HG03342 (cell line): Measurements from ENCODE around the gene DPAGT1.
A peak's percentile ranks its signal among the peaks of the same experiment; 100 is the strongest.
"Not testable (repeated sequence)": the region's sequence is repeated elsewhere in the genome, so short reads cannot be mapped to it uniquely, and the experiment has no call there.

Experiments
- ATAC-seq: cut with Tn5 transposase; IDR thresholded peaks from one replicate; pipeline ENCODE4 v1.9.1; 2021; ENCODE audit warnings: mild to moderate bottlenecking, moderate library complexity; ENCODE audit not compliant: unreplicated experiment

The DPAGT1 gene

DNA sequence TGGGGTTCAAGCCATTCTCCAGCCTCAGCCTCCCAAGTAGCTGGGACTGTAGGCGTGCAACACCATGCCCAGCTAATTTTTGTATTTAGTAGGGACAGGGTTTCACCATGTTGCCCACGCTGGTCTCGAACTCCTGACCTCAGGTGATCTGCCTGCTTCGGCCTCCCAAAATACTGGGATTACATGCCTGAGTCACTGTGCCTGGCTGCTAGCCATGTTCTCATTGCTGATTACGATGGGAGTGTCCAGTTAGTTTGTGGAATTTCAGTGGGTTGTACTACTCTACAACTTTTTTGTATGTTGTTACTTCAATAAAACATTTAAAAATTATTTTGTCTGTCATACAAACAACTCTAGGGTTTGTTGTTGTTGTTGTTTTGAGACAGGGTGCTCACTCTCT, 38.9 kb downstream of the DPAGT1 start:
- no peak for ATAC-seq

DNA sequence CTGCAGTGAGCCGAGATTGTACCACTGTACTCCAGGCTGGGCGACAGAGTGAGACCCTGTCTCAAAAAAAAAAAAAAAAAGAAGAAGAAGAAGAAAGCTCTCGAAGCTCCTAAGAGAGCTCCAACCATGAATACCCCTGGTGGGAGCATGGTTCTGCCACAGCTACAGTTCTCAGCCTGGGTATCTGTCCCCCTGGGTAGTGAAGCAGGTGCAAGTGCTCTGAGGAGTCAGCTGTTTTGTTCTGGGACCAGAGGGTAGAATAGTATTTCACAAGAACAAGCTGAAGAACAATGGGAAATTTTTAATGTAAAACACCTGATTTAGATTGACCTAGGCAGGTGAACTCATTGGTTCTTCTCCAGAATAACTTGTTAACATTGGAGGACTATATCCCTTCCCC, 40.4 kb downstream of the DPAGT1 start:
- ATAC-seq: no peak

GRCh38 chr11:119059128-119059527, 42.5 kb downstream of the DPAGT1 start:
- not testable (repeated sequence) for ATAC-seq

DNA sequence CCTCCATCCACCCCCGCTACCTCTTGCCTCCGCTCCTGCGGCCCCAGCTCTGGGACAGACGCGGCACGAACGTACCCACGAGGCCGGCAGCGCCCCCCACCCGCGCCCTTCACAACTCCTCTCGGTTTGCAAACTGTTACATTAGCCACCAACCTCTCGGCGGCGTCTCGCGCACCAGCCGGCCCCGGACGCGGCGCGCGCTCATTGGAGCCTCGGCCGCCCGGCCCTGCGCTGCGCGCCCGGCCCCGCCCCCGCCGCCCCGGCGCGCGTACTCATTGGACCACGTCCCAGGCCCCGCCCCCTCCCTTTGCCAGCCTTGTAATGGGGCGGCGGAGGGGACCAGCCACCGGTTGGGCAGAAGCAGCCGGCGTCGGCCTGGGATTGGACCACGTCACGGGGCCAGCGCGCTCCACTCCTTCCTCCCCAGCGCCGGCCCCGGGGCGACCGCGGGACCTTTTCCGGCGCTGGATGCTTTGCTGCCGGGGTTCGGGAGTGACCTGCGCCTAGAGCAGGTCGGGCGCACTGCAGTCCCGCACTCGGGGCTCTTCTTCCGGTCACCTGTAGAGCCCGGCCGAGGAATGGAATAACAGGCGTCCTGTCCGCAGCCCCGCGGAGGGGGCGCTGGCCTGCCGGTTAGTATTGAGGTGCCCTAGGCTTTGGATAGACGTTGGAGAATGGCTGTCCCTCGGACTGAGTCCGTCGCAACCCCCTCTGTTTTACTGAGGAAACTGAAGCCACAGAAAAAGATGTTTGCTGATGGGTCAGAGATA, 44.5 kb downstream of the DPAGT1 start, which contains the start of gene HYOU1:
Gene HYOU1 (minus strand): TSS at position 206 of the 770 bp plus-strand sequence. CDS start 1,045 bp downstream, outside the sequence.
- ATAC-seq: peak; percentile 90

GRCh38 chr11:119056421-119056999, 45.1 kb downstream of the DPAGT1 start:
- ATAC-seq: peak; percentile 6

DNA sequence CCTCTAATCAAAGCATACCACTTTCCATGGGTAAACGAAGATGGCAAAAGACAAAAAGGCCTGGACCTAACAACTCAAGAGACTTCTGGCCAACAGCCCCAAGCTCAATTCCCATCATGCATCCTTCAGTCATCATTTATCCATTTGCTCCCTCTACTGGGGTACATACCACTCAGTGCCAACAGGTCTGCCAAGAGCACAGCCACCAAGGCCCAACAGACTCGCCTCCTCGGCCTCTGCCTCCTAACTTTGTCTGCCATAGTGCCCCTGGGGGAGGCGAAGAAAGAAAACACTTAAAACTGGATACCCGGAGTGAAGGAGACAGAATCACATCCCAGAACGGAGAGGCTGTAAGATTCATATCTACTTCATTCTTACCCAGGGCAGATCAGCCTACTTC, 45.8 kb downstream of the DPAGT1 start:
- ATAC-seq: no peak

DNA sequence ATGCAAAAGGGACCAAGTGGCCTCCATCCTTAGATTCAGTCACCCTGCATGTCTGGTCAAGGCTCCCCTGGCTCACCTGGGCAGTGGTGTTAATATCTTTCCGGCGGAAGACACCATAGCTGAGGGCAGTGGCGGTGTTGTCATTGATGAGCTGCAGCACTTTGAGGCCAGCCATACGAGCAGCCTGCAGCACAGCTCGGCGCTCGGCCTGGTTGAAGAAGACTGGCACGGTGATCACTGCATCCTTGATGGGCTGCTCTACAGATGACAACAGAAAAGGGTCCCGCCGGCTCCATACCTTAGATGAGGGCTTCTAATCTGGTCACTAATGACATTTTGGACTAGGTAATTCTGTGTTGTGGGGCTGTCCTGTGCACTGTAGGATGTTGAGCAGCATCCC, 47.2 kb downstream of the DPAGT1 start:
- ATAC-seq: no peak

DNA sequence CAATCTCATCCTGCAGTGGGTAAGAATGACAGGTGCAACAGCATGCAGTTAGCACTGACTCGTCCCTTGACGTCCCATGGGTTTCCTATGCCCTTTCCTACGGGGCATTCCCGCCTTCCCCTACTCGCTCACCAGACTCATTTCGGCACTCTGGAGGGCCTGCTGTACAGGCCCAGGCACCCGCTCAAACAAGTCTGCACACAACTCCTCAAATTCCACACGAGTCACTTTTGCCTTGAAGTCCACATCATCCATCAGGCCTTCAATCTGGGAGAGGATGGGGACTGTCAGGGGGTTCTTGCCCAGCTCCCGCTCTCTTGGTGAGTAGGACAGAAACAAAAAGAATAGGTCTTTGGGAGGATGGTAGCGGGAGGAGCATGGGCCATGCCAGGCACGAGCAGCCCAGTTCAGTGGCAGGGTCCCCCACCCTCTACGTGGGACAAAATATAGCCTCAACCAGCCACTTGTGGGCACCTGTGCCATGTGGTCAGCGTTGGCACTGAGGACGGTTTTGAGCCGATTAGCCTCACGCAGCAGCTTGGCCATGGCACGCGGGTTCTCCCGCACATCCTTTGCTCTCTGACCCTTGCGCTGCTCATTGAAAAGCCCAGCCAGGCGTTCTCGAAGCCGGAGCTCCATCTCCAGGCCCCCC, 49.4 kb downstream of the DPAGT1 start:
- no peak for ATAC-seq

DNA sequence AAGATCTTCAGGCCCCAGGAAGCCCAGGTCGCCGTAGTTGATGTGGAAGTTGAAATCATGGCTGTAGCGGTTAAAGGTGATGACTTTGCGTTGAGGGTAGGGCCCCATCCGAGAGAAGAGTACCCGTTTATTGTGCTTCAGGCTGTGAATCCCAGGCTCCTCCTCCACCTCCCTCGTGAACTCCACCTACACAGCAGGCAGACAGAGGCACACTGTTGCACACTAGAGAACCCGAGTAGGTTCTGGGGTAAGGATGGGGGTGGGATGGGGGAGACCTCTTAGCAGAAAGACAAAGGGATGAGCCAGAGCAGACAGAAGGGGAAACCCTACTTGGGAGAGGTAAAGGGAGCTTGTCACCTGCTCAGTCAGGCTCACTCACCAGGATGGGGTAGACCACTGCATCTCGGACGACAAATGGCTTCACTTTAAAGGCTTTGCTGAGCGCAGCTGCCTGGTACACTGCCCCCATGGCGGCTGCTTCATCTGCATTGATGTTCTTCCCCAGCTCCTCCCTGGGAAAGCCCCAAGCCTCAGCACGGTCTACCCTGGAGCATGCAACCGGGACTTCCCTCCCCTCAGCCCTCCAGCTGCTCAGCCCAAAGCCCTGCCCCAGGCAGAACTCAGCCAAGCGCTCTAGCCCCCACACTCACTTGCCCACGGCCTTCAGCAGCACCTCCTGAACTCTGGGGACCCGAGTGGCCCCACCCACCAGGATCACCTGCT, 50.1 kb downstream of the DPAGT1 start:
- ATAC-seq: peak; percentile 48

- ATAC-seq: no peak
Observed at GRCh38 chr11:119049081-119049480, 52.6 kb downstream of the DPAGT1 start.

GRCh38 chr11:119048644-119049043, 53.0 kb downstream of the DPAGT1 start:
- ATAC-seq: no peak

- ATAC-seq: no peak
Observed at GRCh38 chr11:119047205-119047604, 54.4 kb downstream of the DPAGT1 start.
